ENCODE measurements around the gene AUP1.

- no peak for TF ChIP-seq POLR2A (IDR thresholded peaks at IDR 0.05)
- TF ChIP-seq CTCF (IDR thresholded peaks at IDR 0.05 in 4 of 5, conservative IDR thresholded peaks at IDR 0.05 in 1 of 5), result no peak
These were observed 37.2 kb upstream of the AUP1 start for GRCh38 chr2:74566754-74567085.

All from gastrocnemius medialis (tissue), 4 donors.